Right lobe of liver (tissue), 6 donors: ENCODE data around the gene SNAP25. TPM values are rescaled to one million over a fixed set of nuclear protein-coding genes. Genes with fewer than 3 reads are reported as not detected.

Experiments
- ATAC-seq, 4 donors: fragments of 200-7000 bp; cut with Tn5 transposase; one replicate each; pipeline ENCODE4 v1.9.1; 2020; ENCODE audit warnings: mild to moderate bottlenecking in 4 of 4, moderate library complexity in 4 of 4
- DNase-seq, 3 donors: peaks; one replicate each; pipeline ENCODE4 v3.0.0-alpha.2; 2020
- H3K27ac ChIP-seq, 3 donors: fragments of 200-600 bp; one replicate each; pipeline ENCODE4 v1.8.0; 2022
- H3K27me3 ChIP-seq, 2 donors: fragments of 200-600 bp; one replicate each; pipeline ENCODE4 v1.8.0; 2022
- H3K36me3 ChIP-seq, 4 donors: fragments of 200-600 bp; sonication (generic) in 1 of 4; one replicate each; pipeline versions ENCODE4 v1.5.1 to v1.8.0; 2017 to 2022; ENCODE audit warnings: control low read depth in 1 of 4
- H3K4me1 ChIP-seq, 4 donors: fragments of 200-600 bp; sonication (generic) in 1 of 4; one replicate each; pipeline versions ENCODE4 v1.5.1 to v1.8.0; 2017 to 2022; ENCODE audit warnings: control low read depth in 1 of 4
- H3K4me3 ChIP-seq, 3 donors: fragments of 200-600 bp; one replicate each; pipeline ENCODE4 v1.8.0; 2022
- H3K9me3 ChIP-seq, 4 donors: fragments of 200-600 bp; sonication (generic) in 1 of 4; one replicate each; pipeline versions ENCODE4 v1.5.1 to v1.8.0; 2017 to 2022; ENCODE audit warnings: control low read depth in 1 of 4
- POLR2A ChIP-seq: fragments of 450-650 bp; IDR thresholded peaks from one replicate; pipeline ENCODE4 v1.6.1; 2017; ENCODE audit warnings: antibody characterized with exemption, mild to moderate bottlenecking
- WGBS: methylation state at CpG from one replicate; pipeline ENCODE4 v1.1.6; 2018; ENCODE audit warnings: low coverage, low lambda C conversion rate; ENCODE audit not compliant: insufficient coverage; ENCODE audit errors: missing lambda C conversion rate; 5-methylcytosine and 5-hydroxymethylcytosine counted together
- intact Hi-C, 2 donors: fragments of 100-400 bp; cut with DNase I; formaldehyde crosslinking; loops; one replicate each; pipeline versions ENCODE4 v1.11.2 to v1.14.1; 2022
- total RNA-seq, 6 experiments: library from RNA; depleted of rRNA in 2 of 6; stranded (reverse); fragments of >200 nt in 2 of 6; fragmentation: NEBNext Ultra II Directional in 3 of 6; extraction: Animal tissue kit (Norgen Biotek cat#: 25700) in 3 of 6; gene quantifications; one replicate each; pipeline versions ENCODE4 v1.1.0 to v1.2.4, GENCODE V29; 2016 to 2023
- TF ChIP-seq, protein P1 (sequence below), 4 donors: fragments of 200-600 bp in 3 of 4; fragments of 450-650 bp in 1 of 4; IDR thresholded peaks; one replicate each; pipeline versions ENCODE4 v1.5.1 to v1.8.0; 2016 to 2022; ENCODE audit warnings: antibody characterized with exemption in 4 of 4, mild to moderate bottlenecking in 2 of 4
- donor health status: DM: no; HTN: yes; CAD: no.
- donor health status: DM: no; HTN: no; CAD: no.
- donor health status: DM: no; HTN: no; CAD: no.
- donor health status: DM: no; HTN: yes; CAD: no.
- donor health status: DM: no; HTN: yes; CAD: no.

The SNAP25 gene
- total RNA-seq, 6 experiments from 2014 or later = 0.23 to 0.32 TPM; not detected in 4

DNA sequence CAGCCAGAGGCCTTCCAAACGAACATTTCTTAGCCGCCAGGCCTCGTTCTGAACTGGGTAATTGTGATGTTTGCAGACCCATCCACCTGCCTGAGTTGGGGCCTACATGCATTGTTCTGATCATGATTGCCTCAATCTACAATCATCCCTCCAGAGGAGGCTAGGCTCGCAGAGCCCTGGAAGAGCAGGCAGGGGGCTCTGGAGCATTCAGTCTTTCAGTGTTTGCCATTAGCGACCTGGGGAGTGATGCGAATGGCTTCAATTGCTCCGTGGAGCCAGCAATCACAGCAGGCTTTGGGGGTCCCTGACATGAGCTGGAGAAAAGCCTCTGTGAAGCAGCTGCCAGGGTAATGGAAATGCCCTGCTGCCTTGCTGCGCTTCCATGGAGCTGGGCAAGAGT, 22.0 kb downstream of the SNAP25 start:
- no peak overlapping the region for H3K4me3 ChIP-seq
- no peaks in the 10 kb centered on the region for H3K27me3 ChIP-seq
- no peaks in the 10 kb centered on the region for H3K9me3 ChIP-seq
- TF ChIP-seq POLR2A = no peak
- TF ChIP-seq, protein P1, sequence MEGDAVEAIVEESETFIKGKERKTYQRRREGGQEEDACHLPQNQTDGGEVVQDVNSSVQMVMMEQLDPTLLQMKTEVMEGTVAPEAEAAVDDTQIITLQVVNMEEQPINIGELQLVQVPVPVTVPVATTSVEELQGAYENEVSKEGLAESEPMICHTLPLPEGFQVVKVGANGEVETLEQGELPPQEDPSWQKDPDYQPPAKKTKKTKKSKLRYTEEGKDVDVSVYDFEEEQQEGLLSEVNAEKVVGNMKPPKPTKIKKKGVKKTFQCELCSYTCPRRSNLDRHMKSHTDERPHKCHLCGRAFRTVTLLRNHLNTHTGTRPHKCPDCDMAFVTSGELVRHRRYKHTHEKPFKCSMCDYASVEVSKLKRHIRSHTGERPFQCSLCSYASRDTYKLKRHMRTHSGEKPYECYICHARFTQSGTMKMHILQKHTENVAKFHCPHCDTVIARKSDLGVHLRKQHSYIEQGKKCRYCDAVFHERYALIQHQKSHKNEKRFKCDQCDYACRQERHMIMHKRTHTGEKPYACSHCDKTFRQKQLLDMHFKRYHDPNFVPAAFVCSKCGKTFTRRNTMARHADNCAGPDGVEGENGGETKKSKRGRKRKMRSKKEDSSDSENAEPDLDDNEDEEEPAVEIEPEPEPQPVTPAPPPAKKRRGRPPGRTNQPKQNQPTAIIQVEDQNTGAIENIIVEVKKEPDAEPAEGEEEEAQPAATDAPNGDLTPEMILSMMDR (IDR thresholded peaks at IDR 0.05) = no peak
- no peak for ATAC-seq
- DNase-seq = no peak
- H3K4me1 ChIP-seq = no peaks in the 10 kb centered on the region
- intact Hi-C loops = no loop called here
- H3K27ac ChIP-seq = no peak overlapping the region
- no peaks in the 10 kb centered on the region for H3K36me3 ChIP-seq
- no CpG with 5 or more reads among the region's 8 CpGs for WGBS

DNA sequence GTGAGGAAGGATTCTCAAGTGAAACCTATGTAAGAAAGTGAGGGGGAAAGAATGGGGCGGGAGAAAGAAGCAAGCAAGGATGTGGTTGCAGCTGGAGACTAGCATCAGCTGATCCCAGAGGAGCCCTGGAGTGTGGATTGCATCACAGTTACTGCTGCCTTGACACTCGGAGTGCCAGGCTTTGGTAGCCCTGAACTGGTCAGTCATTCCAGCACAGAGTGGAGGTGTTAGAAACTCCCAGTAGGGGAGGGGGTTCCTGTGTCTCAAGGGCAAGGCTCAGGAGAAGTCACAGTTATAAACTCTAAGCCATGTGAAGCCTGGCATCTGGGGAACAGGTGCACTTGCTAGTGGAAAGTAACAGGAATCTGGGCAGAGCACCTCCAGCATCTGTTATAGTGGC, 23.5 kb downstream of the SNAP25 start:
- 63% methylated on average over 1 of the region's 2 CpGs for WGBS
- Histone ChIP-seq H3K27me3 (no peaks in the 10 kb centered on the region), H3K4me1 (no peaks in the 10 kb centered on the region), H3K27ac (no peak overlapping the region), H3K36me3 (no peaks in the 10 kb centered on the region), H3K4me3 (no peak overlapping the region), H3K9me3 (no peaks in the 10 kb centered on the region)
- TF ChIP-seq POLR2A = no peak
- TF ChIP-seq, protein P1 (IDR thresholded peaks at IDR 0.05) = no peak
- ATAC-seq (no peak), DNase-seq (no peak)
- intact Hi-C loops = no loop called here

DNA sequence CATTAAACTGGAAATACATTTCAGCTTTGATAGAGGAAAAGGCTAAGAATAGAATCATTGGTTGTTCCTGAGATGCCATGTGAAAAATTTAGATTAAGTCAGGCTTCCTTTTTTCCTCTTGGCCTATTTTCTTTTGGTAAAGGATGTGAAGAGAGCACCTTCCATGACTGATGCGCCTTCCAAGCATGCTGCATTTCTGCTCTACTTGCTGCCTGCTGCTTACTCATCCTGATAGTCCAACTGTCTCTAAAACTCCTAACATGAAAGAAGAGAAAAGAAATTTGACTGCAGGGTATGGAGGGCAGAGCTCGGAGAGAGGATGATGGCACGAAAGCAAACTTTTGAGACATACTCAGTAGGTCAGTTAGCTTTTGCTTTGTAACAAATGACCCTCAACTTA, 28.8 kb downstream of the SNAP25 start:
- Histone ChIP-seq H3K27ac (no peak overlapping the region), H3K4me1 (no peaks in the 10 kb centered on the region), H3K36me3 (no peaks in the 10 kb centered on the region), H3K4me3 (no peak overlapping the region), H3K9me3 (no peaks in the 10 kb centered on the region), H3K27me3 (no peaks in the 10 kb centered on the region)
- no peak for ATAC-seq
- intact Hi-C loops = no loop called here
- TF ChIP-seq POLR2A = no peak
- TF ChIP-seq, protein P1 (IDR thresholded peaks at IDR 0.05) = no peak
- WGBS = 89% methylated on average over 3 of the region's 3 CpGs
- DNase-seq = no peak

DNA sequence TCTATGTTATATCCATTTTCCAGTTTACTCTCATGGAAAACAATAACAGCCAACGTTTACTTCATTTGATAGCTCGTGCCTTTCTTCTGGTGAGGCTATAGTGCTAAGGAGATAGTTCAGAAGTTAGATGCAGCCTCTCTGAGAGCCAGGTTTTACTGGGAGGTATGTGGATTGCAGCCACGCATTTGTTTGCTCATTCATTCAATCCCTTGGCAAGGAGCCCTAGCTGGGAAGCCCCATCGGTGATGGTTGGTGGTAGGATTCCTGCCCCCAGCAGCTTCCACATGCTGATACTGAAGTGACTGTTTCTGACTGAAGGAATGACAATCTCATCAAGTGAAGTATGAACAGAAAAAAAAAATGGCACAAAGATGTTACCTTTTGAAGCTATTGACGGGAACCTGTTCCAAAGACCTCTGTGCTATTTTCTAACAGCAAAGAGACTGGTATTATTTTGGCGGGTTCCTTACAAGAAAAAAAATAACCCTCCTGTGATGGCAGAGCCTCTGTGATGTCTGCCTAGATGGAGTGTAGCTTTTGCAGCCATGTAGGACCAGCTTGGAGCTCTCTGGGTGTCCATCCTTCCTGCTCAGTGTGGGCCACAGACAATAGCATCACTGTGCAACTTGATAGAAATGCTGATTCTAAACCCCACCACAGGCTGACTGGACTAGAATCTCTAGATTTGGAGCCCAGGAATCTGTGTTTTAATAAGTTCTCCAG, 30.6 kb downstream of the SNAP25 start:
- no peaks in the 10 kb centered on the region for H3K4me1 ChIP-seq
- DNase-seq (peak in 1 of 3 donors; percentile 28), ATAC-seq (peak in 3 of 4 donors; percentile 17 to 69 (median 52))
- H3K9me3 ChIP-seq = no peaks in the 10 kb centered on the region
- H3K27ac ChIP-seq = no peak overlapping the region
- no peak overlapping the region for H3K4me3 ChIP-seq
- WGBS = 43% methylated on average over 6 of the region's 6 CpGs
- intact Hi-C loops = no loop called here
- H3K36me3 ChIP-seq = no peaks in the 10 kb centered on the region
- no peaks in the 10 kb centered on the region for H3K27me3 ChIP-seq
- TF ChIP-seq POLR2A = no peak
- TF ChIP-seq, protein P1 (IDR thresholded peaks at IDR 0.05) = no peak
